HTERT RPE-1 (cell line): ENCODE data around the gene CDK15.
"Not testable (repeated sequence)": the region's sequence is repeated elsewhere in the genome, so short reads cannot be mapped to it uniquely, and the experiment has no call there.

Experiments used
- in situ Hi-C: fragments of 300-500 bp; cut with MboI; formaldehyde crosslinking; loops from 4 replicates; pipeline ENCODE4 v1.14.3; 2020; ENCODE audit warnings: low sequenced_read_pairs

The CDK15 gene

DNA sequence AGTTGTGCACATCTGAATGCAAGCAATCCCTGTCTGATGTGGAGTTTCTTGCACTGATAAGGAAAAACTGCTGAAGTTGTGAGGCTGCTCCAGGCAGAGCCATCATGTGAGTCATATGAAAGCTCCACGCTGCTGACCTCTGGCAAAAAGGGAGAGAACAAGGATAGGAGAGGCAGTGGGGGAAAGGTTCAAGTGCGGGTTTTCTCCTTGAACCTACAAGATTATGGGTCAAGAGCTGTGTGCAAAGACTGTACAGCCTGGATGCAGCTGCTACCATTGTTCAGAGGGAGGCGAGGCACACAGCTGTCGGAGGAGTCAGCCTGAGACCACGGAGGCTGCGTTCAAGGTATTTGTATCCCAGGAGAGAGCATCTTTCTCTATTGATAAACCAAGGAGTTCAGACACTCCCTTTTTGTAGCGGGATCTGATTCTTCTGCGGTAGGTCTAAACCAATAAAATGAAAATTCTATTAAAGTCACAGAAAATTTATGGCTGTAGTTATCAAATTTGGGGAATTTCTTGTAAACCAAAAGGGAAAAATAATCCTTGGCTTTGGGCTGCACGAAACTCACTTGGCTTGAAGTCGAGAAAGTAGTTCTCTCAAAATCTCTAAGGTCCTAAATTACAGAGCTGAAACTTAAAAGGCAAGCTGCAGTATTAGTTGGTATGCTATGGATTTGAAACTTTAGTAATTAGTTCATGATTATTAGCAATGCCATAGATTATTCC lies at the start of gene CDK15:
Gene CDK15, plus strand, starts transcription at position 96 of the 729 bp plus-strand sequence. Its CDS starts 128 bp downstream, at position 224.
- in situ Hi-C loops: no loop called here

GRCh38 chr2:201758234-201758633 lies 48.1 kb upstream of the CDK15 start:
- in situ Hi-C loops: no loop called here

- in situ Hi-C loops: no loop called here
These were observed 47.5 kb upstream of the CDK15 start for GRCh38 chr2:201758873-201759272.

GRCh38 chr2:201759567-201759966 lies 46.8 kb upstream of the CDK15 start:
- in situ Hi-C loops: no loop called here

DNA sequence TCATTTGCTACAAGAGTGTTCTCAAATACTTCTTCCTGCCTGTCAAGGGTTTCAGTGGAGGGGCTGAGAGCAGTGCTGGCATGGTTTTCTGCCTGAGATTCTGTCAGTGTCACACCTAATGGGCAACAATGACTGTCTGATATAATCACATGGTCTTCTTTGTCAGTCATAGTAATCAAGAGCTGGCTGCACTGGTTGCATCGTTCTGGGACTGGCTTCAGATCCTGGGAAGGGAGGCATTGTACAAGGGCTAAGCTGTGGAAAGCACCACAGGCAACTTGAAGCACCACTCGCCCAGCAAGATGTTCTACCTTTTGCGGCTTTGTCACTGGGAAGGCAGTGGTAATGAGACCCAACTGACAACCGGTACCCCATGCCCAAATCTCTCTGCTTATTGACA lies 45.2 kb upstream of the CDK15 start:
- in situ Hi-C loops: no loop called here

DNA sequence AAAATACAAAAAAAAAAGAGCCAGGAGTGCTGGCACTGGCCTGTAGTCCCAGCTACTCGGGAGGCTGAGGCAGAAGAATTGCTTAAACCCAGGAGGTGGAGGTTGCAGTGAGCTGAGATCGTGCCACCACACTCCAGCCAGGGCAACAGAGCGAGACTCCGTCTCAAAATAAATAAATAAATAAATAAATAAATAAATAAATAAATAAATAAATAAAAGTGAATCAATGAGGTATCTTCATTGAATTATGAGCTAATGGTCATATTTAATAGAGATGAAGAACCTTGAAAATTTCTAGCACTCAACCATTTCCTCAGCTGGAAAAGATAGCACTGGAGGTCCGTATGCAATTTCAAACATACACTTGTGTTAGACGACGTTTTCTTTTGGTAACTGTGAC lies 41.9 kb upstream of the CDK15 start:
- in situ Hi-C loops: not testable (repeated sequence)

DNA sequence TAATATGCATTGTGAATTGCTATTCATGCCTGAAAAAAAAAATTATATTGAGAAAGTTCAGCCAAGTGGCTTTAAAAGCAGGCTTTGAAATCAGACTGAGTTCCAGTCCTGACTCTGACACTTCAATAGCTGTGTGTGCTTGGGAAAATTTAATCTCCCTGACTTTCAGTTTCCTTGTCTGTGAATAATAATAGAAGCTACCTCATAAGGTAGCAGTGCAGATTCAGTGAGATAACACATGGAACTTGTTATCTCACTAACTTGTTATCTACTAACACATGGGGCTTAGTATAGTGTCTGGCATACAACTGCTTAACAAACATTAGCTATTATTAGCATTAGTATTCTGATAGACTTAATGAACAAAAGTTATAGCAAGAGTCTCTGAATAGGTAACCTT lies 40.5 kb upstream of the CDK15 start:
- in situ Hi-C loops: no loop called here

DNA sequence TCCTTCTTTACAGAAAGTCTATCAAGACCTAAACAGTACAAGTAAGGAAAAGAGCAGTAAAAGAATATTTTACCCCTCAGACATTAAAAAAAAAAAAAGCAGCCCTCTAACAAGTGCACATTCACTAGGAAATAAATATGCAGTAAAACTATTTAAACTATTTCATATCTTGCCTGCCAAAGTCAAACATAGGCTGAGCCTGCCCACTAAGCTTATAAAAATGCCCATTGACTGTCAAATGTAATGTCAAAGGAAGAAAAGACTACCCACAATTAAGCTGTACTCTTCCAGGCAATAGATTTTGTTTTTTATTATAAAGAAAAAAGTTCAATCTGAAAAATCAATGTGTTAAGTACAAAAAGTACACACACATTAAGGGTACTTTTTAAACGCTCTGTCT lies 37.4 kb upstream of the CDK15 start:
- in situ Hi-C loops: no loop called here

GRCh38 chr2:201769666-201770373 lies 36.5 kb upstream of the CDK15 start:
- in situ Hi-C loops: no loop called here

DNA sequence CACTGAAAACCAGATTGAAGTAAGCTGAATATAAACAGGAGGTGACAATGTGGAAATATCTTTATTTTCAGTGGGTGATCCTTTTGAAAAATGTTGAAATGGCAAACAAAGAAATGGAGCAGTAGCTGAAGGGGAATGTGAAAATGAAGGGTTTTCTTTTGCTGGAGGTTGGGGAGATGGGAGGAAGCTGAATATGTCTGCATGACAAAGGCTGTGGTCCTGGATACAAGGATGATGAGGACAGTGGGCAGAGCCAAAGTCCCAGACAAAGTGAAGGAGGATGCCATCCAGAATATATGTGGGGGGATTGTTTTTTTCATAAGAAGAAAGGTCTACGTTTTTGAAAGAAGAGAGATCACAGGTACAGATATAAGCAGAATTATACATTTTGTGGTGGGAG lies 32.3 kb upstream of the CDK15 start:
- in situ Hi-C loops: no loop called here

DNA sequence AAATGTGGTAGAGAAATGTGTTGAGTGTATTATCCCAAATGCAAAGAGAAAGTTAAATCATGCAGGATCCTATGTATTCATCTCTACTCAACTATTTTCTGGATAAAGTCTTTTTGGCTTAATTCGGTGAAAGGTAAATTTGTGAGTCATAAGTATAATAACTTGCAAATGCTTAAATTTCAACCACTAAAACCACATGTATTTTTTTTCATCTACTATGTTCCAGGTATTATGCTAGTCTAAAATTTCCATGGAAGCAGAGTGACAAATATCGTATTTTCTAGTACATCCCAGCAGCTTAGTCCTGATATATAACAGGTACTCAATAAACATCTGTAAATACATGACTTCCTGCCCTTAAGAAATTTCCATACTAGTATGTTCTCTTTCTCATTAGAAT lies 31.8 kb upstream of the CDK15 start:
- in situ Hi-C loops: no loop called here

- in situ Hi-C loops: no loop called here
These were observed 31.0 kb upstream of the CDK15 start for GRCh38 chr2:201775326-201775725.

DNA sequence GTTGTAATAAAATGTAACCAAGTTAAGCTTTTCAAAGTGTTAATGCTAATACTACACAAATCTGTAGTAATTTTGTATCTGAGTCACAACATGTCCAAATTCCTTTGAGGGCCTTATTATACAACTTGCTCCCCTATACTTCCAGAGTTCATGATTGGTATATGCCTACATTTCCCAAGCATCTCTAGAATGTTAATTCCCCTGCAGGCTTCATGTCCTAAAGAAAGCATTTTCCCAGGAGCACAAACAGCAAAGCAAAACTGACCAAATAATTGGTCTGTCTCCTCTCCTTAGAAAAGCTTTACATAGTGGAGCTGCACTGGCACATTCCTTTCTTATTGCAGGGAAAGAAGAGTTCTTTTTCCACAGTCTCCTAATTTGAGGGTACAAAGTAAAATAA lies 29.3 kb upstream of the CDK15 start:
- in situ Hi-C loops: no loop called here

- in situ Hi-C loops: no loop called here
These were observed 28.5 kb upstream of the CDK15 start for GRCh38 chr2:201777869-201778268.

GRCh38 chr2:201779901-201780673 lies 26.2 kb upstream of the CDK15 start:
- in situ Hi-C loops: no loop called here

DNA sequence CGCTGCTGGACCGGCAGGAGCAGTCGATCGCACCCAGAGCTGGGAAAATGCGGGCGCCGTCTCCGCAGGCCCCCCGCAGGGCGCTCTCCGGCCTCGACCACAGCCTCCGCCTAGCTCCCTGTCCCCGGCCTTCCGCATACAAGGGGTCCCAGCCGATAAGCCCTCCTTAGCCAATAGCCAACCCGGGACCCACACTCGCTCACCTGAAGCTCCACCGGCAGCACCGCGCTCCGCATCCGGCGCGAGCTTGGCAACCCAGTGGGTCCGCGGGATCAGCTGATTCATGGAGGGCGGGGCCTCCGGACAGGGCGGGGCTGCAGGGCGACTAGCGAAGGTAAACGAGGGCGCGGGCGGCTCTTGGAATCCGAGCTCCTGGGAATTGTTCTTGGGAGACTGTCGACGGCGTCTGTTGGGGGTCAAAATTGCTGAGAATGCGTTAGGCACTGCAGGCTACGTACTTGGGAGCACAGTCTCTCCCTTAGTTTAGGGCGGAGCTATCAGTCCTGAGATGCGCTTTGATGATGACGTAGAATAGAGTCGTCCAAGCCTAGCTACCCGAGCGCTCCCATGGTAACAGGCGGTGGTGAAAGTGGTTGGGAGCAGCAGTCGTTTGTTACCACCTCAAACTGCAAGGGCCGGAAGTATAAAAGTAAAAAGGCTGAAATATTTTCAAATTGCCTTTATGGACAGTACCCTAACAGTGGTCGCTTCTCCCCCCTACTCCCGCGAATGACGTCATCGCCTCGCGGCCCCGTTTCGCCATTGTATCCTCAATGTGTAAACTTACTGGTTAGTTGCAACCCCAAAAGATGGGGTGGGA lies 25.5 kb upstream of the CDK15 start, which contains the start of gene ALS2:
Gene ALS2, minus strand, starts transcription at position 260 of the 820 bp plus-strand sequence. CDS start 12,048 bp downstream, outside the sequence.
- in situ Hi-C loops: no loop called here

DNA sequence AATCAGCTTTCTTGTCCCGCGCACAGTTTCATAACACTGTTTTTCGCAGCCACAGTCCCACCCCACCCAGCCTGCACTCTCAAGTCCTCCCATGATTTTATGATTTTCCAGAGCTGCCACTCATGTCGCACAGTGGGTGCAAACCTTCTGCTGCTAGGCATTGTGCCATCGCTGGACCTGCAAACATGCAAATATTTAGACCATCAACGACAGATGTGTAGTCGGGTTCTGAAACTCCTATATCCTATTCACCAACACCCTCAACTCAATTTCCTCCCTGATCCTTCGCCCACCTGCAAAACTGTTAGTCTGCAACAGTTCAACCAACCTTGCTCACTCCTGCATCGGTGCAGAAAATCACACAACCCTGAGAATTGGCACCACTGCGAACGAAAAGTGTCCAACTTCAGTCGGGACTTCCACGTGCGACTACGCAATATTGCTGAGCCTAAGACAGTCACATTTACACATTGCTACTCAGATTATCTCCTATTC lies 24.7 kb upstream of the CDK15 start:
- in situ Hi-C loops: no loop called here

- in situ Hi-C loops: no loop called here
These were observed 21.8 kb upstream of the CDK15 start for GRCh38 chr2:201784563-201784962.

GRCh38 chr2:201785135-201785534 lies 21.2 kb upstream of the CDK15 start:
- in situ Hi-C loops: no loop called here

GRCh38 chr2:201786471-201786870 lies 19.9 kb upstream of the CDK15 start:
- in situ Hi-C loops: no loop called here

GRCh38 chr2:201788371-201788770 lies 18.0 kb upstream of the CDK15 start:
- in situ Hi-C loops: no loop called here
